ENCODE measurements around the gene RNF19B. TPM values are rescaled to one million over a fixed set of nuclear protein-coding genes. Genes with fewer than 3 reads are reported as not detected.

The RNF19B gene
- total and polyA plus RNA-seq, 2 of the 13 experiments (the other 11 are each of a cell fraction or from before 2014, with no cell fraction given): 15.3 to 22.5 TPM

DNA sequence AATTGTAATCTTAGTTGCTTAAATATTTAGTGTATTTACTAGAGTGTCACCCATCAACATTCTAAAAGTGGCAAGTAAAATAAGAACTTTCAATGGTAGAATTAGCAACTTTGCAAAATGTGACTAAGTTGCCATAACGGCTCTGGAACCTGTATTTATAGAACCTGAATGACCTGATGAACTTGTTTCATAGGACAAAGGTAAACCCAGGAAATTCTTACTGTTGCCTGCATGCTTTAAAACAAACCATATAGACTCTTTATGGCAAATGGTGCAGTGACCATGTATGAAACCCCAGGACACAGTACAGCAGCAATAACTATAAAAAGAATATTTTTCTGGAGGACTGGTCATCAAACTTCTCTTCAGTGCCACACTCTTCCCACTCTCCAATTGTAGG, 49.2 kb upstream of the RNF19B start:
- FAIRE-seq (no peak), ATAC-seq (no peak), DNase-seq (ENCODE audit: low spot score) (no peak)
- peaks cover 31 to 66% of the 10 kb centered on the region in 2 experiments for H3K36me3 ChIP-seq (replicated peaks in 1 of 2; ENCODE audit: control insufficient read depth in 1 of 2, insufficient read depth in 2 of 2, low read length in 2 of 2)
- H3K27me3 ChIP-seq (ENCODE audit: control insufficient read depth in 1 of 2, insufficient read depth in 2 of 2, low read length in 2 of 2): no peaks in the 10 kb centered on the region
- H3K4me2 ChIP-seq (ENCODE audit: low read depth, low read length): no peak overlapping the region
- H3K4me3 ChIP-seq (replicated peaks in 1 of 3; ENCODE audit: insufficient read depth in 1 of 3, low read depth in 2 of 3, low read length in 3 of 3): no peak overlapping the region
- no peak overlapping the region for H3K9ac ChIP-seq (ENCODE audit: insufficient read depth, low read depth, low read length)
- no peak overlapping the region for H2AFZ ChIP-seq (ENCODE audit: low read length)
- BruUV-seq (replicated peaks): no TSS peak
- CTCF ChIA-PET (ENCODE audit: low intra/inter-chr PET ratio, low total read pairs): interaction anchor here (1.2 kb wide), 1 partner anchor 41 kb away, joined by 4 read pairs; no protein-coding TSS in a partner anchor
- H3K9me3 ChIP-seq (ENCODE audit: low read length): no peaks in the 10 kb centered on the region
- H3K4me1 ChIP-seq (ENCODE audit: insufficient read depth, low read length): no peaks in the 10 kb centered on the region
- 96% methylated on average over 1 of the region's 1 CpG for WGBS (ENCODE audit: low lambda C conversion rate)
- in situ Hi-C loops (cut with HindIII; ENCODE audit: extremely low pct_ligation_motif_present, low pct_unique_long_range_greater_than_20kb) (no loop called here), intact Hi-C loops (cut with micrococcal nuclease; ENCODE audit: unreplicated experiment) (no loop called here)
- no peaks in the 10 kb centered on the region for H4K20me1 ChIP-seq (ENCODE audit: insufficient read depth, low read length)
- no peaks in the 10 kb centered on the region for H3K79me2 ChIP-seq (ENCODE audit: insufficient read depth, low read length)
- POLR2A ChIA-PET: no interaction called here
- no peak overlapping the region for H3K27ac ChIP-seq (ENCODE audit: extremely low read length, insufficient read depth, low read length)
- TF ChIP-seq ARNT2 (CRISPR knock-in tag; IDR thresholded peaks at IDR 0.05; ENCODE audit: low read depth) (no peak), ZNF138 (CRISPR knock-in tag; IDR thresholded peaks at IDR 0.05; ENCODE audit: low read depth) (no peak), SRSF4 (IDR thresholded peaks at IDR 0.05; ENCODE audit: low read depth, low read length, poor library complexity, severe bottlenecking) (no peak), ZNF775 (CRISPR knock-in tag; IDR thresholded peaks at IDR 0.05; ENCODE audit: borderline replicate concordance) (no peak), ZNF44 (CRISPR knock-in tag; IDR thresholded peaks at IDR 0.05) (no peak), SNRNP70 (IDR thresholded peaks at IDR 0.05; ENCODE audit: low read depth, low read length) (no peak), ZNF737 (CRISPR knock-in tag; IDR thresholded peaks at IDR 0.05; ENCODE audit: borderline replicate concordance) (no peak), ZNF263 (CRISPR knock-in tag; IDR thresholded peaks at IDR 0.05) (no peak), ZNF24 (IDR thresholded peaks at IDR 0.05) (no peak), ZNF709 (CRISPR knock-in tag; IDR thresholded peaks at IDR 0.05) (no peak), U2AF1 (optimal IDR thresholded peaks at IDR 0.05; ENCODE audit: low read depth, low read length) (no peak), STAG1 (CRISPR knock-in tag; IDR thresholded peaks at IDR 0.05) (no peak), NFRKB (IDR thresholded peaks at IDR 0.05) (no peak)
- TF ChIP-seq, protein P1, sequence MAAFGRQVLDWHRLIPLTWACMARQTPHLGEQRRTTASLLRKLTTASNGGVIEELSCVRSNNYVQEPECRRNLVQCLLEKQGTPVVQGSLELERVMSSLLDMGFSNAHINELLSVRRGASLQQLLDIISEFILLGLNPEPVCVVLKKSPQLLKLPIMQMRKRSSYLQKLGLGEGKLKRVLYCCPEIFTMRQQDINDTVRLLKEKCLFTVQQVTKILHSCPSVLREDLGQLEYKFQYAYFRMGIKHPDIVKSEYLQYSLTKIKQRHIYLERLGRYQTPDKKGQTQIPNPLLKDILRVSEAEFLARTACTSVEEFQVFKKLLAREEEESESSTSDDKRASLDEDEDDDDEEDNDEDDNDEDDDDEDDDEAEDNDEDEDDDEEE (CRISPR knock-in tag; IDR thresholded peaks at IDR 0.05): no peak
- TF ChIP-seq, protein P2, sequence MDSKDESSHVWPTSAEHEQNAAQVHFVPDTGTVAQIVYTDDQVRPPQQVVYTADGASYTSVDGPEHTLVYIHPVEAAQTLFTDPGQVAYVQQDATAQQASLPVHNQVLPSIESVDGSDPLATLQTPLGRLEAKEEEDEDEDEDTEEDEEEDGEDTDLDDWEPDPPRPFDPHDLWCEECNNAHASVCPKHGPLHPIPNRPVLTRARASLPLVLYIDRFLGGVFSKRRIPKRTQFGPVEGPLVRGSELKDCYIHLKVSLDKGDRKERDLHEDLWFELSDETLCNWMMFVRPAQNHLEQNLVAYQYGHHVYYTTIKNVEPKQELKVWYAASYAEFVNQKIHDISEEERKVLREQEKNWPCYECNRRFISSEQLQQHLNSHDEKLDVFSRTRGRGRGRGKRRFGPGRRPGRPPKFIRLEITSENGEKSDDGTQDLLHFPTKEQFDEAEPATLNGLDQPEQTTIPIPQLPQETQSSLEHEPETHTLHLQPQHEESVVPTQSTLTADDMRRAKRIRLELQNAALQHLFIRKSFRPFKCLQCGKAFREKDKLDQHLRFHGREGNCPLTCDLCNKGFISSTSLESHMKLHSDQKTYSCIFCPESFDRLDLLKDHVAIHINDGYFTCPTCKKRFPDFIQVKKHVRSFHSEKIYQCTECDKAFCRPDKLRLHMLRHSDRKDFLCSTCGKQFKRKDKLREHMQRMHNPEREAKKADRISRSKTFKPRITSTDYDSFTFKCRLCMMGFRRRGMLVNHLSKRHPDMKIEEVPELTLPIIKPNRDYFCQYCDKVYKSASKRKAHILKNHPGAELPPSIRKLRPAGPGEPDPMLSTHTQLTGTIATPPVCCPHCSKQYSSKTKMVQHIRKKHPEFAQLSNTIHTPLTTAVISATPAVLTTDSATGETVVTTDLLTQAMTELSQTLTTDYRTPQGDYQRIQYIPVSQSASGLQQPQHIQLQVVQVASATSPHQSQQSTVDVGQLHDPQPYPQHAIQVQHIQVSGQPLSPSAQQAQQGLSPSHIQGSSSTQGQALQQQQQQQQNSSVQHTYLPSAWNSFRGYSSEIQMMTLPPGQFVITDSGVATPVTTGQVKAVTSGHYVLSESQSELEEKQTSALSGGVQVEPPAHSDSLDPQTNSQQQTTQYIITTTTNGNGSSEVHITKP (CRISPR knock-in tag; IDR thresholded peaks at IDR 0.05; ENCODE audit: low read depth): no peak
- TF ChIP-seq, protein P3, sequence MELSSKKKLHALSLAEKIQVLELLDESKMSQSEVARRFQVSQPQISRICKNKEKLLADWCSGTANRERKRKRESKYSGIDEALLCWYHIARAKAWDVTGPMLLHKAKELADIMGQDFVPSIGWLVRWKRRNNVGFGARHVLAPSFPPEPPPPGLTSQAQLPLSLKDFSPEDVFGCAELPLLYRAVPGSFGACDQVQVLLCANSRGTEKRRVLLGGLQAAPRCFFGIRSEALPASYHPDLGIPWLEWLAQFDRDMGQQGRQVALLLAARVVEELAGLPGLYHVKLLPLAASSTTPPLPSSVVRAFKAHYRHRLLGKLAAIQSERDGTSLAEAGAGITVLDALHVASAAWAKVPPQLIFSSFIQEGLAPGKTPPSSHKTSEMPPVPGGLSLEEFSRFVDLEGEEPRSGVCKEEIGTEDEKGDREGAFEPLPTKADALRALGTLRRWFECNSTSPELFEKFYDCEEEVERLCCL (CRISPR knock-in tag; IDR thresholded peaks at IDR 0.05; ENCODE audit: borderline replicate concordance): no peak
- TF ChIP-seq, protein P4, sequence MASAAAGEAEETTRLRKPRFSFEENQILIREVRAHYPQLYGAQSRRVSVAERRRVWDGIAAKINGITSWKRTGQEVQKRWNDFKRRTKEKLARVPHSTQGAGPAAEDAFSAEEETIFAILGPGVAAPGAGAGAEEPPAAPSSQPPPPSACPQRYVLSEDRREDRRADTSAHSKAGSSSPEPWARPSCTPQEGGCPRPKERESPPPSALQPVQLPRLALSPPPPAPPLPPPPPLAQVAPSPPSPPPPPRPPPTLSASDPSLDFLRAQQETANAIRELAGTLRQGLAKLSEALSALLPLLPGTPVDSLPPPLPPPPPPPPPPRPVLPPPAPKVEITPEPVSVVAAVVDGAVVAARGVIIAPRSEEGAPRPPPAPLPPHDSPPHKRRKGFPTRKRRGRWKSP (CRISPR knock-in tag; IDR thresholded peaks at IDR 0.05): no peak
